HG03469 (cell line): ENCODE results near the gene LRRN3.
A peak's percentile ranks its signal among the peaks of the same experiment; 100 is the strongest.

Experiments used
- ATAC-seq: cut with Tn5 transposase; IDR thresholded peaks from one replicate; pipeline ENCODE4 v1.9.1; 2021; ENCODE audit warnings: mild to moderate bottlenecking, moderate library complexity, moderate number of reproducible peaks; ENCODE audit not compliant: unreplicated experiment

Gene LRRN3

GRCh38 chr7:111103678-111104274 lies 12.8 kb downstream of the LRRN3 start:
- peak; percentile 46 for ATAC-seq

- ATAC-seq, result no peak
Measured at GRCh38 chr7:111104710-111105109, 13.8 kb downstream of the LRRN3 start.

GRCh38 chr7:111105269-111105668 lies 14.3 kb downstream of the LRRN3 start:
- ATAC-seq, result no peak

- ATAC-seq, result no peak
Measured at GRCh38 chr7:111107579-111107978, 16.7 kb downstream of the LRRN3 start.

- ATAC-seq, result no peak
Measured at GRCh38 chr7:111108000-111108399, 17.1 kb downstream of the LRRN3 start.

- ATAC-seq, result no peak
Measured at GRCh38 chr7:111108496-111108895, 17.6 kb downstream of the LRRN3 start.

- no peak for ATAC-seq
Measured at GRCh38 chr7:111112439-111112838, 21.5 kb downstream of the LRRN3 start.

GRCh38 chr7:111113263-111114017 lies 22.5 kb downstream of the LRRN3 start:
- ATAC-seq, result no peak

GRCh38 chr7:111115966-111116365 lies 25.0 kb downstream of the LRRN3 start:
- no peak for ATAC-seq

GRCh38 chr7:111126987-111127386 lies 36.1 kb downstream of the LRRN3 start:
- no peak for ATAC-seq

- ATAC-seq, result no peak
Measured at GRCh38 chr7:111129435-111129834, 38.5 kb downstream of the LRRN3 start.

GRCh38 chr7:111132833-111133232 lies 41.9 kb downstream of the LRRN3 start:
- no peak for ATAC-seq

- ATAC-seq, result peak; percentile 61
Measured at GRCh38 chr7:111137296-111138192, 46.6 kb downstream of the LRRN3 start.

- peak; percentile 90 for ATAC-seq
Measured at GRCh38 chr7:111138193-111138569, 47.3 kb downstream of the LRRN3 start.

- ATAC-seq, result no peak
Measured at GRCh38 chr7:111138586-111138985, 47.7 kb downstream of the LRRN3 start.

- no peak for ATAC-seq
Measured at GRCh38 chr7:111140091-111140865, 49.4 kb downstream of the LRRN3 start.

- no peak for ATAC-seq
Measured at GRCh38 chr7:111145472-111145871, 54.5 kb downstream of the LRRN3 start.

GRCh38 chr7:111146136-111146535 lies 55.2 kb downstream of the LRRN3 start:
- no peak for ATAC-seq

- no peak for ATAC-seq
Measured at GRCh38 chr7:111147708-111148533, 57.0 kb downstream of the LRRN3 start.

- no peak for ATAC-seq
Measured at GRCh38 chr7:111150709-111151108, 59.8 kb downstream of the LRRN3 start.
